ENCODE data around the gene CAMK1D. TPM values are rescaled to one million over a fixed set of nuclear protein-coding genes. Genes with fewer than 3 reads are reported as not detected.

The CAMK1D gene
- total and polyA plus RNA-seq, 2 of the 8 experiments (the other 6 are each of a cell fraction or from before 2014, with no cell fraction given): 3.5 to 10.6 TPM

- no peak for TF ChIP-seq EZH2 (IDR thresholded peaks at IDR 0.05; ENCODE audit: low read depth, low read length, severe bottlenecking)
These were observed 189.2 kb downstream of the CAMK1D start (continued) for GRCh38 chr10:12538491-12538995.

Measured in H1 (cell line).